ENCODE measurements around the gene SYNE2. TPM values are rescaled to one million over a fixed set of nuclear protein-coding genes. Genes with fewer than 3 reads are reported as not detected.
A peak's percentile ranks its signal among the peaks of the same experiment; 100 is the strongest.

The SYNE2 gene
- total RNA-seq, 1 donor, result 10.1 TPM

DNA sequence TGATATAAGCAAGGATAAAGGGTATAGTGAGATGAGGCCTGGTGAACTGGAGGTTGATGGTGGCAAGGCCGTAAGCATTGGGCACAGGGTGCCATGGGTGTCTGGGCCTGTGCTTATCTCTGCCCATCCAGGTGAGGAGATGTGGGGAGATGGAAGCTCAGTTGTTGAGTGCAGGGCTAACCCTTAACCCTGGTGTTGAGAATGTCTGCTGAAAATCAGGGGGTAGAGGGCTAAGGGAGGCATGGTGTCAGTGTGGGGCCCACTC lies 86.1 kb downstream of the SYNE2 start:
- Histone ChIP-seq H3K27ac (ENCODE audit: low read depth, low read length) (no peak overlapping the region), H3K4me2 (ENCODE audit: insufficient read depth, low read length) (no peak overlapping the region), H2AFZ (ENCODE audit: low read length) (no peak overlapping the region), H4K20me1 (ENCODE audit: insufficient read depth, low read length) (no peaks in the 10 kb centered on the region), H3K4me3 (ENCODE audit: insufficient read depth, low read length) (no peak overlapping the region), H3K4me1 (ENCODE audit: insufficient read depth, low read length) (no peaks in the 10 kb centered on the region), H3K9me3 (ENCODE audit: low read depth, low read length) (no peaks in the 10 kb centered on the region), H3K27me3 (ENCODE audit: insufficient read depth, low read length) (no peaks in the 10 kb centered on the region), H3K79me2 (ENCODE audit: insufficient read depth, low read length) (no peaks in the 10 kb centered on the region), H3K36me3 (ENCODE audit: insufficient read depth, low read length) (no peaks in the 10 kb centered on the region)
- peak; percentile 34 for DNase-seq (ENCODE audit: insufficient read length, low spot score, missing footprints)
- TF ChIP-seq, protein P1, sequence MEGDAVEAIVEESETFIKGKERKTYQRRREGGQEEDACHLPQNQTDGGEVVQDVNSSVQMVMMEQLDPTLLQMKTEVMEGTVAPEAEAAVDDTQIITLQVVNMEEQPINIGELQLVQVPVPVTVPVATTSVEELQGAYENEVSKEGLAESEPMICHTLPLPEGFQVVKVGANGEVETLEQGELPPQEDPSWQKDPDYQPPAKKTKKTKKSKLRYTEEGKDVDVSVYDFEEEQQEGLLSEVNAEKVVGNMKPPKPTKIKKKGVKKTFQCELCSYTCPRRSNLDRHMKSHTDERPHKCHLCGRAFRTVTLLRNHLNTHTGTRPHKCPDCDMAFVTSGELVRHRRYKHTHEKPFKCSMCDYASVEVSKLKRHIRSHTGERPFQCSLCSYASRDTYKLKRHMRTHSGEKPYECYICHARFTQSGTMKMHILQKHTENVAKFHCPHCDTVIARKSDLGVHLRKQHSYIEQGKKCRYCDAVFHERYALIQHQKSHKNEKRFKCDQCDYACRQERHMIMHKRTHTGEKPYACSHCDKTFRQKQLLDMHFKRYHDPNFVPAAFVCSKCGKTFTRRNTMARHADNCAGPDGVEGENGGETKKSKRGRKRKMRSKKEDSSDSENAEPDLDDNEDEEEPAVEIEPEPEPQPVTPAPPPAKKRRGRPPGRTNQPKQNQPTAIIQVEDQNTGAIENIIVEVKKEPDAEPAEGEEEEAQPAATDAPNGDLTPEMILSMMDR (IDR thresholded peaks at IDR 0.05; ENCODE audit: extremely low read depth, low read depth, low read length), result no peak

DNA sequence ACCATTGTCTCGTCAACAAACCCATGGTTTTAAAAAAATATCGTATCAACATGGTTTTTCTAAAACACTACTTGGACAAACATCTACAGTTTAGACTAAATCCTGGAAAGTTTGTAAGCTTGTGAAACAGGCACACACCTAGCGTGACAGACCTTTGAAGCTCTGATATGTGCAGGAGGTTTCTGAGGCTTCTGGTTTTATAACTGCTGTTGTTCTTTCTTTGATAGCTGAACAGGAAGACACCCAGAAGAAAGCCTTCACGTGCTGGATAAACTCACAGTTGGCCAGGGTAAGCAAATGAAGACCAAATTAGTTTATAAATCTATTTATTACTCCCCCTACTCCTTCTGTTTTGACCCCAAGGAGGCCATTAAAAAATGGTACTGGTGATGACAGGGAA lies 87.6 kb downstream of the SYNE2 start:
- TF ChIP-seq, protein P1 (IDR thresholded peaks at IDR 0.05; ENCODE audit: extremely low read depth, low read depth, low read length), result no peak
- H4K20me1 ChIP-seq (ENCODE audit: insufficient read depth, low read length), result no peaks in the 10 kb centered on the region
- no peaks in the 10 kb centered on the region for H3K4me1 ChIP-seq (ENCODE audit: insufficient read depth, low read length)
- no peak overlapping the region for H3K4me3 ChIP-seq (ENCODE audit: insufficient read depth, low read length)
- H3K36me3 ChIP-seq (ENCODE audit: insufficient read depth, low read length), result no peaks in the 10 kb centered on the region
- H3K4me2 ChIP-seq (ENCODE audit: insufficient read depth, low read length), result no peak overlapping the region
- DNase-seq (ENCODE audit: insufficient read length, low spot score, missing footprints), result no peak
- H2AFZ ChIP-seq (ENCODE audit: low read length), result no peak overlapping the region
- no peaks in the 10 kb centered on the region for H3K27me3 ChIP-seq (ENCODE audit: insufficient read depth, low read length)
- H3K79me2 ChIP-seq (ENCODE audit: insufficient read depth, low read length), result no peaks in the 10 kb centered on the region
- no peak overlapping the region for H3K27ac ChIP-seq (ENCODE audit: low read depth, low read length)
- H3K9me3 ChIP-seq (ENCODE audit: low read depth, low read length), result no peaks in the 10 kb centered on the region

DNA sequence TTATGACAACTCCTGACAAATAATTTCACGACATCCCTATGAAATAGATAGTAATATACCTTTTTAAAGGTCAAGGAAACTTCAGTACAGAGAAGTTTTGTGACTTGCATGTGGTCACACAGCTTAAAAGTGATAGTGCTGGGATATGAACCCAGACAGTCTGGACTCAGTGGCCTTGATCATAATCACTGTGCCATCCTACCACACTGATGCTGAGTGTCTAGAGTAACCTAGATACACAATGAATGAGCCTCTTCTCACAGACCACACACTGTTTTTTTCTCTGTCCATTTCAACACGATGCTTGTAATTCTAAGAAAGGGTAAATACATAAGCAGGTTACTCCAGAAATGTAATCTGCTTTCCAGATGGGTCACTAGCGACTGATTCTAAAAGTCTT lies 88.2 kb downstream of the SYNE2 start:
- H3K4me3 ChIP-seq (ENCODE audit: insufficient read depth, low read length), result no peak overlapping the region
- DNase-seq (ENCODE audit: insufficient read length, low spot score, missing footprints), result no peak
- TF ChIP-seq, protein P1 (IDR thresholded peaks at IDR 0.05; ENCODE audit: extremely low read depth, low read depth, low read length), result no peak

DNA sequence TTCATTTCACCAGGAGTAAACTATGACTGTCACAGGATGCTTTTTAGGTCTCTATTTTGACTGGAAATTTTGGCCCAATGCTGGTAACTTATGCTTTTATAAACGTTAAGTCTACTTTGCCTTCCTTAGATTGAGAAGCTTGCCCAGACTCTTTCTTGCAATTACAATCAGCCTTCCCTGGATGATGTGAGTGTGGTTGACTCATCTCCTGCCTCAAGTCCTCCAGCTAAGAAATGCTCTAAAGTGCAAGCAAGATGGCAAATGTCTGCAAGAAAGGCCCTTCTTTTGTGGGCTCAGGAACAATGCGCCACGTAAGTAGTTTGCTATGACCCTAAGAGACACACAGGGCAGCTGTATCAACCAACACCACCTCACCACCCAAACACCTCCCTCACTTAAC lies 96.9 kb downstream of the SYNE2 start:
- Histone ChIP-seq H4K20me1 (ENCODE audit: insufficient read depth, low read length) (no peaks in the 10 kb centered on the region), H3K27ac (ENCODE audit: low read depth, low read length) (no peak overlapping the region), H3K27me3 (ENCODE audit: insufficient read depth, low read length) (no peaks in the 10 kb centered on the region), H2AFZ (ENCODE audit: low read length) (no peak overlapping the region), H3K4me2 (ENCODE audit: insufficient read depth, low read length) (no peak overlapping the region), H3K4me3 (ENCODE audit: insufficient read depth, low read length) (no peak overlapping the region), H3K36me3 (ENCODE audit: insufficient read depth, low read length) (no peaks in the 10 kb centered on the region), H3K9me3 (ENCODE audit: low read depth, low read length) (no peaks in the 10 kb centered on the region), H3K4me1 (ENCODE audit: insufficient read depth, low read length) (no peaks in the 10 kb centered on the region), H3K79me2 (ENCODE audit: insufficient read depth, low read length) (no peaks in the 10 kb centered on the region)
- DNase-seq (ENCODE audit: insufficient read length, low spot score, missing footprints), result no peak
- TF ChIP-seq, protein P1 (IDR thresholded peaks at IDR 0.05; ENCODE audit: extremely low read depth, low read depth, low read length), result no peak

More for the DNA sequence above, 88.2 kb downstream of the SYNE2 start:
- H3K27ac ChIP-seq (ENCODE audit: low read depth, low read length), result no peak overlapping the region
- H3K4me1 ChIP-seq (ENCODE audit: insufficient read depth, low read length), result no peaks in the 10 kb centered on the region
- H3K27me3 ChIP-seq (ENCODE audit: insufficient read depth, low read length), result no peaks in the 10 kb centered on the region
- H2AFZ ChIP-seq (ENCODE audit: low read length), result no peak overlapping the region
- H3K4me2 ChIP-seq (ENCODE audit: insufficient read depth, low read length), result no peak overlapping the region
- H3K9me3 ChIP-seq (ENCODE audit: low read depth, low read length), result no peaks in the 10 kb centered on the region
- H3K36me3 ChIP-seq (ENCODE audit: insufficient read depth, low read length), result no peaks in the 10 kb centered on the region
- H4K20me1 ChIP-seq (ENCODE audit: insufficient read depth, low read length), result no peaks in the 10 kb centered on the region
- no peaks in the 10 kb centered on the region for H3K79me2 ChIP-seq (ENCODE audit: insufficient read depth, low read length)
